ENCODE measurements around the gene NDE1. TPM values are rescaled to one million over a fixed set of nuclear protein-coding genes. Genes with fewer than 3 reads are reported as not detected.

Gene NDE1
- total RNA-seq, 4 donors from 2014 or later, result 4.0 to 26.2 (median 11.9) TPM

GRCh38 chr16:15757077-15757386 lies 107.0 kb downstream of the NDE1 start:
- intact Hi-C loops (cut with DNase I; ENCODE audit: low total_unique reads) (no loop called here), in situ Hi-C loops (cut with MboI; ENCODE audit: low sequenced_read_pairs in 4 of 4) (loop anchor here in 1 of 4 donors (25.0 kb wide), 1 partner anchor 355 kb away; no protein-coding TSS in a partner anchor)
- H3K4me1 ChIP-seq, result no peaks in the 10 kb centered on the region
- H3K27ac ChIP-seq, result no peak overlapping the region
- TF ChIP-seq CTCF (IDR thresholded peaks at IDR 0.05 in 4 of 5, conservative IDR thresholded peaks at IDR 0.05 in 1 of 5), result no peak
- TF ChIP-seq POLR2A (IDR thresholded peaks at IDR 0.05), result no peak
- H3K4me3 ChIP-seq, result no peak overlapping the region
- H3K36me3 ChIP-seq, result no peaks in the 10 kb centered on the region
- ATAC-seq, result no peak
- H3K9me3 ChIP-seq, result no peaks in the 10 kb centered on the region
- no peaks in the 10 kb centered on the region for H3K27me3 ChIP-seq
- DNase-seq, result no peak

GRCh38 chr16:15757630-15758251 lies 107.7 kb downstream of the NDE1 start:
- ATAC-seq (no peak), DNase-seq (no peak)
- no peaks in the 10 kb centered on the region for H3K36me3 ChIP-seq
- no peaks in the 10 kb centered on the region for H3K4me1 ChIP-seq
- no peak overlapping the region for H3K27ac ChIP-seq
- H3K9me3 ChIP-seq, result no peaks in the 10 kb centered on the region
- no peak overlapping the region for H3K4me3 ChIP-seq
- no peak for TF ChIP-seq CTCF (IDR thresholded peaks at IDR 0.05 in 4 of 5, conservative IDR thresholded peaks at IDR 0.05 in 1 of 5)
- no peak for TF ChIP-seq POLR2A (IDR thresholded peaks at IDR 0.05)
- intact Hi-C loops (cut with DNase I; ENCODE audit: low total_unique reads), result no loop called here
- in situ Hi-C loops (cut with MboI; ENCODE audit: low sequenced_read_pairs in 4 of 4), result loop anchor here in 1 of 4 donors (25.0 kb wide), 1 partner anchor 355 kb away; no protein-coding TSS in a partner anchor
- no peaks in the 10 kb centered on the region for H3K27me3 ChIP-seq

- no peaks in the 10 kb centered on the region for H3K27me3 ChIP-seq
- no peak overlapping the region for H3K4me3 ChIP-seq
- ATAC-seq (no peak), DNase-seq (no peak)
- in situ Hi-C loops (cut with MboI; ENCODE audit: low sequenced_read_pairs in 4 of 4), result loop anchor here in 1 of 4 donors (25.0 kb wide), 1 partner anchor 353 kb away; no protein-coding TSS in a partner anchor
- no peaks in the 10 kb centered on the region for H3K36me3 ChIP-seq
- TF ChIP-seq POLR2A (IDR thresholded peaks at IDR 0.05) (no peak), CTCF (IDR thresholded peaks at IDR 0.05 in 4 of 5, conservative IDR thresholded peaks at IDR 0.05 in 1 of 5) (no peak)
- H3K9me3 ChIP-seq, result no peaks in the 10 kb centered on the region
- H3K4me1 ChIP-seq, result no peaks in the 10 kb centered on the region
- intact Hi-C loops (cut with DNase I; ENCODE audit: low total_unique reads), result no loop called here
- no peak overlapping the region for H3K27ac ChIP-seq
Measured at GRCh38 chr16:15759070-15759469, 109.0 kb downstream of the NDE1 start.

- no peak overlapping the region for H3K4me3 ChIP-seq
- H3K9me3 ChIP-seq, result no peaks in the 10 kb centered on the region
- intact Hi-C loops (cut with DNase I; ENCODE audit: low total_unique reads), result loop anchor here (10.0 kb wide), 1 partner anchor 365 kb away; no protein-coding TSS in a partner anchor
- no peaks in the 10 kb centered on the region for H3K4me1 ChIP-seq
- no peaks in the 10 kb centered on the region for H3K36me3 ChIP-seq
- no peak overlapping the region for H3K27ac ChIP-seq
- DNase-seq, result no peak
- H3K27me3 ChIP-seq, result no peaks in the 10 kb centered on the region
- no peak for ATAC-seq
- in situ Hi-C loops (cut with MboI; ENCODE audit: low sequenced_read_pairs in 4 of 4), result loop anchor here in 1 of 4 donors (25.0 kb wide), 1 partner anchor 352 kb away; no protein-coding TSS in a partner anchor
- TF ChIP-seq POLR2A (IDR thresholded peaks at IDR 0.05) (no peak), CTCF (IDR thresholded peaks at IDR 0.05 in 4 of 5, conservative IDR thresholded peaks at IDR 0.05 in 1 of 5) (no peak)
Measured at GRCh38 chr16:15760129-15760528, 110.1 kb downstream of the NDE1 start.

All from gastrocnemius medialis (tissue), 4 donors.